ENCODE measurements around the gene NCS1. TPM values are rescaled to one million over a fixed set of nuclear protein-coding genes. Genes with fewer than 3 reads are reported as not detected.

The NCS1 gene
- total RNA-seq, 1 donor from 2014 or later: 50.0 TPM

DNA sequence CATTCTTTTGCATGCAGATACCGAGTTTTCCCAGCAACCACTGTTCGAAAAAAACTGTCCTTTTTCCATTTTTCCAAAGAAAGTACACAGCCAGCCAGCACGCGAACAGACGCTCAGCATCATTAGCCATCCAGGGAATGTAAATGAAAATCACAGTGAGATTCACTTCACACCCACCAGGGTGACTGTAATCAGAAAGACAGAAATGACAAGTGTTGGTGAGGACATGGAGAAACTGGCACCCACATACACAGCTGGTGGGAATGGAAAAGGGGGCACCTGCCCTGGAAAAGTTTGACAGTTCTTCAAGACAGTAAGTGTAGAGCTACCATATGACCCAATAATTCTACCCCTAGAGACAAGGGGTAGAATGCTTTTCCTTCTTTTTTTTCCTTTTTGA, 25.0 kb upstream of the NCS1 start:
- no peaks in the 10 kb centered on the region for H3K27me3 Mint-ChIP-seq (ENCODE audit: low read depth)
- peaks cover 22% of the 10 kb centered on the region for H3K4me1 Mint-ChIP-seq (ENCODE audit: low read depth)
- H3K27ac Mint-ChIP-seq (ENCODE audit: unreplicated experiment): no peak overlapping the region

DNA sequence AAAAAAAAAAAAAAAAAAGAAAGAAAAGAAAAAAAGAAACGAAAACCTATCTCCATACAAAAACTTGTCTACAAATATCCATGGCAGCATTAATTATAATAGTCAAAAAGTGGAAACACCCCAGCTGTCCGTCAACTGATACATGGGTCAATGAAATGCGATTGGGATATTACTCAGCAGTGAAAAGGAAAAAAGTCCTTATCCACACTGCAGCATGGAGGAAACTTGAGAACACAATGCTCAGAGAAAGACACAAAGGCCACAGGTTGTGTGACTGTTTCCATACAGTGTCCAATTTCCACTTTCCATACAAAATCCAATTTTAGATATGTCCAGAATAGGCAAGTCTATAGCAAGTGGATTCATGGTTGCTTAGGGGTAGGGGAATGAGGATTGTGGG, 24.3 kb upstream of the NCS1 start:
- Mint-ChIP-seq H3K36me3 (ENCODE audit: low read depth) (no peaks in the 10 kb centered on the region), H3K9me3 (ENCODE audit: low read depth) (no peaks in the 10 kb centered on the region), H3K4me3 (ENCODE audit: unreplicated experiment) (no peak overlapping the region), H3K27ac (ENCODE audit: unreplicated experiment) (no peak overlapping the region), H3K27me3 (ENCODE audit: low read depth) (no peaks in the 10 kb centered on the region), H3K4me1 (ENCODE audit: low read depth) (peaks cover 22% of the 10 kb centered on the region)
- TF ChIP-seq, protein P1, sequence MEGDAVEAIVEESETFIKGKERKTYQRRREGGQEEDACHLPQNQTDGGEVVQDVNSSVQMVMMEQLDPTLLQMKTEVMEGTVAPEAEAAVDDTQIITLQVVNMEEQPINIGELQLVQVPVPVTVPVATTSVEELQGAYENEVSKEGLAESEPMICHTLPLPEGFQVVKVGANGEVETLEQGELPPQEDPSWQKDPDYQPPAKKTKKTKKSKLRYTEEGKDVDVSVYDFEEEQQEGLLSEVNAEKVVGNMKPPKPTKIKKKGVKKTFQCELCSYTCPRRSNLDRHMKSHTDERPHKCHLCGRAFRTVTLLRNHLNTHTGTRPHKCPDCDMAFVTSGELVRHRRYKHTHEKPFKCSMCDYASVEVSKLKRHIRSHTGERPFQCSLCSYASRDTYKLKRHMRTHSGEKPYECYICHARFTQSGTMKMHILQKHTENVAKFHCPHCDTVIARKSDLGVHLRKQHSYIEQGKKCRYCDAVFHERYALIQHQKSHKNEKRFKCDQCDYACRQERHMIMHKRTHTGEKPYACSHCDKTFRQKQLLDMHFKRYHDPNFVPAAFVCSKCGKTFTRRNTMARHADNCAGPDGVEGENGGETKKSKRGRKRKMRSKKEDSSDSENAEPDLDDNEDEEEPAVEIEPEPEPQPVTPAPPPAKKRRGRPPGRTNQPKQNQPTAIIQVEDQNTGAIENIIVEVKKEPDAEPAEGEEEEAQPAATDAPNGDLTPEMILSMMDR (IDR thresholded peaks at IDR 0.05): no peak
- no peak for DNase-seq (ENCODE audit: low spot score)

More for the DNA sequence above, 25.0 kb upstream of the NCS1 start:
- TF ChIP-seq, protein P1 (IDR thresholded peaks at IDR 0.05): no peak
- H3K9me3 Mint-ChIP-seq (ENCODE audit: low read depth): no peaks in the 10 kb centered on the region
- no peak for DNase-seq (ENCODE audit: low spot score)
- H3K36me3 Mint-ChIP-seq (ENCODE audit: low read depth): no peaks in the 10 kb centered on the region
- H3K4me3 Mint-ChIP-seq (ENCODE audit: unreplicated experiment): no peak overlapping the region

DNA sequence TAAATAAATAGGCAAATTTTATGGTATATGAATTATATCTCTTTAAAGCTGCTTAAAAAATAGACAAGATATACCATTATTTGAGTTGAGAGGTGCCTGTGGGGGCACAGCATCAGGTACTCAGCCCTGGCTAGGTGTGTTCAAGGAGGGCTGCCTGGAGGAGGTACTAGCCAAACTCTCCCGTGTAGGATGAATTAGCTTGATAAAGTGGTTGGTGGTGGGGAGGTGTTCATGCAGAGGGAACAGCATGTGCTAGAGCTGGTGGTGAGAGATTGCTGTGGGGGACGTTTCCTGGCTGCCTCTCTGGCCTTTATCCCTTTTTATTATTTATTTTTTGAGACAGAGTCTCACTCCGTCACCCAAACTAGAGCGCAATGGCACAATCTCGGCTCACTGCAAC, 23.2 kb upstream of the NCS1 start:
- TF ChIP-seq, protein P1 (IDR thresholded peaks at IDR 0.05): no peak
- DNase-seq (ENCODE audit: low spot score): no peak
- no peaks in the 10 kb centered on the region for H3K9me3 Mint-ChIP-seq (ENCODE audit: low read depth)
- H3K4me3 Mint-ChIP-seq (ENCODE audit: unreplicated experiment): no peak overlapping the region
- no peak overlapping the region for H3K27ac Mint-ChIP-seq (ENCODE audit: unreplicated experiment)
- no peaks in the 10 kb centered on the region for H3K36me3 Mint-ChIP-seq (ENCODE audit: low read depth)
- H3K4me1 Mint-ChIP-seq (ENCODE audit: low read depth): peaks cover 14% of the 10 kb centered on the region
- H3K27me3 Mint-ChIP-seq (ENCODE audit: low read depth): no peaks in the 10 kb centered on the region

DNA sequence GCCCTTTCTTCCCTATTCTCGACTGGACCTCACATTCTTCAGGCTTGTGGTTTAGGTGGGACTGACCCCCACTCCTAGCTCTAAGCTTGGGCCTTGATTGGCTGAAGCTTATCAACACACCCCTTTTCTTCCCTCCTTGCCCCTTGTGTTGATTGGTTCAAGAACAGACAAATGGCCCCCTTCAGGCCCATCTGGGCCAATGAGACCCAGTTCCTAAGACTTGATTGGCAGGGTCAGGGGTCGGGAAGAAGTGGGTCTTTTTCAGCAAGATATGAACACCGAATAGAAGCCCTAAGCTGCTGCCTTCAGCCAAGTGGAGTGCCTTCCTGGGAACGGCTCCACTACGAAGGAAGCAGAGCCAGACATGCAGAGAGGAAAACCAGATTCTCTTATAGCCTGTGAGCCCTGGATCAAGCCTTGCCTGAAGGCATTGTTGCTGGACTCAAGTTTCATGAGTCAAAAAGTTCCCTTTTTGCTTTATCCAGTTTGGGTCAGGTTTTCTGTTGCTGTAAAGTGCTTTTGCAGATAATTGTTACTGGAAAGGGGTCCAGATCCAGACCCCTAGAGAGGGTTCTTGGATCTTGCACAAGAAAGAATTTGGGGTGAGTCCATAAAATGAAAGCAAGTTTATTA, 22.4 kb upstream of the NCS1 start:
- Mint-ChIP-seq H3K27me3 (ENCODE audit: low read depth) (no peaks in the 10 kb centered on the region), H3K4me3 (ENCODE audit: unreplicated experiment) (no peak overlapping the region), H3K9me3 (ENCODE audit: low read depth) (no peaks in the 10 kb centered on the region), H3K4me1 (ENCODE audit: low read depth) (peaks cover 8% of the 10 kb centered on the region), H3K27ac (ENCODE audit: unreplicated experiment) (no peak overlapping the region), H3K36me3 (ENCODE audit: low read depth) (no peaks in the 10 kb centered on the region)
- DNase-seq (ENCODE audit: low spot score): no peak
- TF ChIP-seq, protein P1 (IDR thresholded peaks at IDR 0.05): no peak

DNA sequence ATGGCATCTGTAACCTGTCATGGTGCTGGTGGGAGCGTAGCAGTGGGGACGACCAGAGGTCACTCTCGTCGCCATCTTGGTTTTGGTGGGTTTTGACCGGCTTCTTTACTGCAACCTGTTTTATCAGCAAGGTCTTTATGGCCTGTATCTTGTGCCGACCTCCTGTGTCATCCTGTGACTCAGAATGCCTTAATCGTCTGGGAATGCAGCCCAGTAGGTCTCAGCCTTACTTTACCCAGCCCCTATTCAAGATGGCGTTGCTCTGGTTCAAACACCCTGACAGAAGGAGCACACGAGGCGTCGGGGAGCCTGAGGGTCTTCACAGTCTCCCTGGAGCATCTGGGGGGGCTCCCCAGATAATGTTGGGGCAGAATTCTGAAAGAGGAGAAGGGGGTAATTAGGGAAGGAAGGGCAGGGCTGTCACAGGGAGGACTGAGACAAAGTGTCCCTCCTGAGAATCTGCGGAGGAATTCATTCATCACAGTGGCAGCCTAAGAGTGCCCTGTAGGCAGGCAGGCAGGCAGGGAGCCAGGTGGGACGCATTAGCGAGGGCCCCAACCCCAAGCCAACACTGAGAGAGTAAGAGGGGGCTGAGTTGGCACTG, 21.3 kb upstream of the NCS1 start:
- H3K9me3 Mint-ChIP-seq (ENCODE audit: low read depth): no peaks in the 10 kb centered on the region
- H3K36me3 Mint-ChIP-seq (ENCODE audit: low read depth): no peaks in the 10 kb centered on the region
- H3K4me1 Mint-ChIP-seq (ENCODE audit: low read depth): peaks cover 6% of the 10 kb centered on the region
- H3K4me3 Mint-ChIP-seq (ENCODE audit: unreplicated experiment): no peak overlapping the region
- no peaks in the 10 kb centered on the region for H3K27me3 Mint-ChIP-seq (ENCODE audit: low read depth)
- TF ChIP-seq, protein P1 (IDR thresholded peaks at IDR 0.05): no peak
- peak overlapping the region; percentile 57 for H3K27ac Mint-ChIP-seq (ENCODE audit: unreplicated experiment)
- no peak for DNase-seq (ENCODE audit: low spot score)
